GM12878 (cell line): ENCODE data around the gene TTC39A.

Experiments
- BACH1 ChIP-seq: fragments of 450-650 bp; IDR thresholded peaks from 2 replicates; pipeline ENCODE4 v1.6.1; 2017; ENCODE audit warnings: mild to moderate bottlenecking, borderline replicate concordance
- CBX5 ChIP-seq: sonication (generic); IDR thresholded peaks from 2 replicates; pipeline ENCODE4 v1.6.1; 2016; ENCODE audit warnings: low read depth, moderate library complexity, mild to moderate bottlenecking, inconsistent platforms
- CHD1 ChIP-seq: IDR thresholded peaks from 2 replicates; pipeline ENCODE4 v1.6.1; 2012; ENCODE audit warnings: low read depth, low read length, improper control_type of control experiment
- CTCF ChIP-seq, 3 experiments: IDR thresholded peaks in 2 of 3; conservative IDR thresholded peaks in 1 of 3; 2 replicates each; pipeline ENCODE4 v1.5.1; 2011; ENCODE audit warnings: low read depth in 3 of 3, low read length in 3 of 3, mild to moderate bottlenecking in 3 of 3, control low read depth in 2 of 3, moderate library complexity in 2 of 3, inconsistent platforms in 1 of 3, mixed read lengths in 1 of 3; ENCODE audit not compliant: control insufficient read depth in 2 of 3, insufficient read depth in 1 of 3; ENCODE audit errors: extremely low read depth in 1 of 3
- FOS ChIP-seq: IDR thresholded peaks from 3 replicates; pipeline ENCODE4 v1.6.1; 2011; ENCODE audit warnings: borderline replicate concordance; ENCODE audit not compliant: insufficient read length; ENCODE audit errors: extremely low read depth
- HDAC6 ChIP-seq: fragments of 200-600 bp; sonication (generic); IDR thresholded peaks from one replicate; pipeline ENCODE4 v1.8.0; 2017; ENCODE audit warnings: antibody characterized with exemption; ENCODE audit not compliant: unreplicated experiment
- PRDM15 ChIP-seq: fragments of 450-650 bp; formaldehyde crosslinking; IDR thresholded peaks from 2 replicates; pipeline ENCODE4 v1.4.0; 2020; ENCODE audit warnings: mild to moderate bottlenecking, moderate library complexity
- RFX5 ChIP-seq: IDR thresholded peaks from 2 replicates; pipeline ENCODE4 v1.6.1; 2011; ENCODE audit warnings: low read depth, low read length, improper control_type of control experiment
- SMC3 ChIP-seq: IDR thresholded peaks from 2 replicates; pipeline ENCODE4 v1.6.1; 2011; ENCODE audit warnings: low read length, improper control_type of control experiment, borderline replicate concordance
- ZSCAN29 ChIP-seq: fragments of 450-650 bp; IDR thresholded peaks from 2 replicates; pipeline ENCODE4 v1.6.1; 2017; ENCODE audit warnings: mild to moderate bottlenecking, moderate library complexity

GRCh38 chr1:51316846-51317120 lies 13.6 kb downstream of the TTC39A start:
- TF ChIP-seq CTCF (IDR thresholded peaks at IDR 0.05 in 2 of 3, conservative IDR thresholded peaks at IDR 0.05 in 1 of 3; ENCODE audit: control insufficient read depth in 2 of 3, extremely low read depth in 1 of 3, insufficient read depth in 1 of 3, low read depth in 3 of 3, low read length in 3 of 3) (no peak), SMC3 (no peak), BACH1 (no peak), ZSCAN29 (no peak), RFX5 (no peak), CHD1 (no peak), CBX5 (no peak), PRDM15 (CRISPR knock-in tag) (no peak), FOS (no peak), HDAC6 (no peak)
